Subcutaneous adipose tissue (tissue), 4 donors: ENCODE results near the gene LCE1D. TPM values are rescaled to one million over a fixed set of nuclear protein-coding genes. Genes with fewer than 3 reads are reported as not detected.

Source experiments
- total RNA-seq, 4 donors: library from RNA; depleted of rRNA; stranded (reverse); fragments of >200 nt; gene quantifications; one replicate each; pipeline ENCODE4 v1.1.0, GENCODE V29; 2016
- TF ChIP-seq, protein P1 (sequence below): fragments of 450-650 bp; IDR thresholded peaks from one replicate; pipeline ENCODE4 v1.5.1; 2016; ENCODE audit warnings: low read depth, mild to moderate bottlenecking, control low read depth, antibody characterized with exemption, moderate library complexity

LCE1D gene
- total RNA-seq, 4 donors from 2014 or later = not detected

DNA sequence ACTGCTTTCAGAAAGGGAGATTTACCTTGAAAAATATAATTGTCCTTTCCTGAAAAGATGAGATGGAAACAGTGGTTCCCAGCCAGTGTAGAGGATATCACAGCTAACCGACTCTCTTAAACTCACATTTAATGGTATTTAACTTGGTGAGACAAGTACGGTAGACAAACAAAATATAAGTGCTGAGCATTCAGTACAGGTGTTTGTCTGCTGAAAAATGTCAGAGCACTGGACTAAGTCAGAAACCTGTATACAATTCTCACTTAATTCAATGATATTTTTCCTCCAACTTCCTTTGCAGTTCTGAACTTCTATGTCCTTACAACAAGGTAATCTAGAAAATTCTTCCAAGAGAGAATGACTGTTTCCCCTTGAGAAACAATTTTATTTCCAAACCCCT is 15.2 kb downstream of the LCE1D start, which contains the start of gene LCE1B:
Gene LCE1B (plus strand): TSS at position 301 of the 400 bp plus-strand sequence. CDS start 476 bp downstream, outside the sequence.
- TF ChIP-seq, protein P1, sequence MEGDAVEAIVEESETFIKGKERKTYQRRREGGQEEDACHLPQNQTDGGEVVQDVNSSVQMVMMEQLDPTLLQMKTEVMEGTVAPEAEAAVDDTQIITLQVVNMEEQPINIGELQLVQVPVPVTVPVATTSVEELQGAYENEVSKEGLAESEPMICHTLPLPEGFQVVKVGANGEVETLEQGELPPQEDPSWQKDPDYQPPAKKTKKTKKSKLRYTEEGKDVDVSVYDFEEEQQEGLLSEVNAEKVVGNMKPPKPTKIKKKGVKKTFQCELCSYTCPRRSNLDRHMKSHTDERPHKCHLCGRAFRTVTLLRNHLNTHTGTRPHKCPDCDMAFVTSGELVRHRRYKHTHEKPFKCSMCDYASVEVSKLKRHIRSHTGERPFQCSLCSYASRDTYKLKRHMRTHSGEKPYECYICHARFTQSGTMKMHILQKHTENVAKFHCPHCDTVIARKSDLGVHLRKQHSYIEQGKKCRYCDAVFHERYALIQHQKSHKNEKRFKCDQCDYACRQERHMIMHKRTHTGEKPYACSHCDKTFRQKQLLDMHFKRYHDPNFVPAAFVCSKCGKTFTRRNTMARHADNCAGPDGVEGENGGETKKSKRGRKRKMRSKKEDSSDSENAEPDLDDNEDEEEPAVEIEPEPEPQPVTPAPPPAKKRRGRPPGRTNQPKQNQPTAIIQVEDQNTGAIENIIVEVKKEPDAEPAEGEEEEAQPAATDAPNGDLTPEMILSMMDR = no peak

DNA sequence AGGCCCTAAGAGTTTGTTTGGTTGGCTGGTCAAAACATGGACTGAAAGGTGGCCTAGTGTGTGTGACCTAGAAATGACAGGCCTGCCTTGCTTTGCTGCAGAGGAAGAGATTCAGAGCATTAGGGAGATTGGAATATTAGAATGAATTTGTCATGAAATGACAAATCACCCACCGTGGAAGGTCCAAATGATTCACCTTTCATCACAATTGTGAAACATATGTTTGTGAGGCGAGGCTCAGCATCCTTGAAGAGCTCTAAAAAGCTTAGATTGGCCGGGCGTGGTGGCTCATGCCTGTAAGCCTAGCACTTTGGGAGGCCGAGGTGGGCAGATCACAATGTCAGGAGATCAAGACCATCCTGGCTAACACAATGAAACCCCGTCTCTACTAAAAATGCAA is 20.8 kb downstream of the LCE1D start:
- TF ChIP-seq, protein P1 = no peak

DNA sequence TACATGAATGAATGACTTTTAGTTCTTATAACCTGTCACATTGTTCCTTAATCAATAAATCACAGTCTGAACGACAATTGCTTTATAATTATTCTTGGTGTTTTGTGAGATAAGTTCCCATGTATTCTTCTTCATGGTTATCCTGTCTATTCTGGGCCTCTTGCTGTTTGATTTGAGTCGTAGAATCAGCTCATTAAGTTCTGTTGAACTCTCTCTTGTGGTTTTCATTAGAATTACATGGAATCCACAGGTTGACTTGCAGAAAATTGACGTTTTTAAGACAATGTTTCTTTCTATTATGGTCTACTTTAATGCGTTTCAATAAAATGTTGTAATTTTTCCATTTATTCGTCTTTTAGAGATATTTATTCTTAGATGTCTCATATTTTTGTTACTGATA is 26.8 kb downstream of the LCE1D start:
- TF ChIP-seq, protein P1 = no peak

DNA sequence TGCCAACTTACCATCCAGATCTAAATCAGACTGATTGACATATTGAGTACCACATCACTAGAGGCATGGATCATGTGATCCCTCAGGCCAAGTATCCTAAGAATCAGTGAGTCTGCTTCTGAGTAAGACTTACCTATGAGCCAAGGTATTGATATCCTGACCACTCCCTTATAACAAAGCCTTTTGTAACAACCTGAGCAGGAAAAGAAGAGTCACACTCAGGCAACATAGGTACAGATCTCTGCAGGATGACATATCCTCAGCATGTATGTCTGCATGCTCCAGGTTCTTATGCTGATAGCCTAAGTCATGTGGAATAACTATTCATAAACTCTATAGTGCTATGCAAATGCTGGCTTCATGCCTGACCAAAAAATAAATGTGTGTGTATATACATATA is 28.4 kb downstream of the LCE1D start:
- TF ChIP-seq, protein P1 = no peak

DNA sequence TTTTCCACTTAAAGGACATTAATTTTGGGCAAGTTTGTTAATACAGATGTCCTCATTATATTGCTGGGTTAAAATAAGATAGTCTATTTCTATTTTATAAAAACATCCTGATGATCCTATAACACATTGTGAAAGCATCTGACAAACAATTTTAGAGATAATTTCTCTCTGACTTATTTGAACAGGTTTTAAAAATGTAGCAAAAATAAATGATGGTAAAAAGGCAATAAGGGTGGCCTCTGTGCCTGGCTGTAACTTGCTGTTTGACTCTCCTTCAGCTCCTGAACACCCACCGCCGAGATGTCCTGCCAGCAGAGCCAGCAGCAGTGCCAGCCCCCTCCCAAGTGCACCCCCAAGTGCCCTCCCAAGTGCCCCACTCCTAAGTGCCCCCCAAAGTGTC is 30.7 kb downstream of the LCE1D start, which contains the start of gene LCE1A:
Gene LCE1A (plus strand): TSS at position 301 of the 400 bp plus-strand sequence. CDS start 0 bp downstream, at position 301.
- TF ChIP-seq, protein P1 = no peak

DNA sequence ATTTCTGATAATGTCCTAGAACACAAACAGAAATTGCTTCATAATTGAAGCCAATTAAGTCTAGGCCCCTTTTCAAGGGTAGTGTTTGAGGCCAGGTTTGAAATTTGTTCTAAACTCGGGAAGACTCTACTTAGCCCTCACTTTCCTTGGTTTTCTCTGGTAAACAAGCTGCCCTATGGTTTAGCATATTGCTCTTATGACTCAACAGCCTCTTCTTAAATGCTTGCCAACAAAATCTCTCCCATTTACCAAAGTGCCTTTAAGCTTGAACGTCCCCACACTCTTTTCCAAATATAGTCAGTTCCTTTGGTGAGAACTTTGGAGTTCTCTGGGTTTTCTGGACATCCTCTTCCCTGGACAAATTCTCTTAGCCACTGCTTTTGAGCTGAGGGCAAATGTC is 40.3 kb downstream of the LCE1D start:
- TF ChIP-seq, protein P1 = no peak

DNA sequence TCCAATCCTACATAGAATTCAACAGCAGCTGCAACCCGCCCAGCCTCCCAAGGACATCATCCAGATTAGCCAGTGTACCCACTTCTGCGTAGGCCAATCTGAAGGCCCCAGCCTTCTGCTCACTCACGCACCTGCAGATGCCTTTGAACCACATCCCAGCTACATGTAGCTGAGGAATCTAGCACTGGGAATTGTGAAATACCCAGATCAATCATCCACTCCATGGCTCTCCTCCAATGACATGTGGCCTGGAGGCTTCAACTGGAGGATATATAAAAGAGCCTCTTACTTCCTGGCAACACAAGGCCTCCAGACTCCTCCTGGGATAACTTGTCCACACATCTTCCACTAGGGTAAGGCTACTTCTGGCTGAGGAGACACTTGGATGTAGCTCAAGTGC is 46.0 kb downstream of the LCE1D start, which contains the start of gene LCE6A:
Gene LCE6A (plus strand): TSS at position 301 of the 400 bp plus-strand sequence. CDS start 665 bp downstream, outside the sequence.
- TF ChIP-seq, protein P1 = no peak

Other genes with a start within 250 kb of the LCE1D start
- gene LCE3E, start 229.9 kb upstream of the LCE1D start, total RNA-seq = not detected
- not detected for gene LCE3D, start 216.2 kb upstream of the LCE1D start, total RNA-seq
- gene LCE3C, start 196.5 kb upstream of the LCE1D start, total RNA-seq = not detected
- not detected for gene LCE3B, start 182.9 kb upstream of the LCE1D start, total RNA-seq
- not detected for gene LCE3A, start 173.6 kb upstream of the LCE1D start, total RNA-seq
- not detected for gene LCE2D, start 133.3 kb upstream of the LCE1D start, total RNA-seq
- not detected for gene LCE2C, start 121.4 kb upstream of the LCE1D start, total RNA-seq
- gene LCE2B, start 110.6 kb upstream of the LCE1D start, total RNA-seq = not detected
- gene LCE2A, start 98.4 kb upstream of the LCE1D start, total RNA-seq = not detected
- not detected for gene LCE4A, start 88.6 kb upstream of the LCE1D start, total RNA-seq
- gene KPRP, start 38.7 kb upstream of the LCE1D start, total RNA-seq = not detected
- gene LCE1F, start 21.6 kb upstream of the LCE1D start, total RNA-seq = not detected
- gene LCE1E, start 10.5 kb upstream of the LCE1D start, total RNA-seq = not detected
- not detected for gene LCE1C, start 9.9 kb downstream of the LCE1D start, total RNA-seq
- gene LCE1B, start 15.2 kb downstream of the LCE1D start, total RNA-seq = not detected
- gene LCE1A, start 30.8 kb downstream of the LCE1D start, total RNA-seq = not detected
- gene LCE6A, start 46.1 kb downstream of the LCE1D start, total RNA-seq = not detected
- not detected for gene LCE7A, start 63.3 kb downstream of the LCE1D start, total RNA-seq
- not detected for gene SMCP, start 81.6 kb downstream of the LCE1D start, total RNA-seq
- gene IVL, start 111.8 kb downstream of the LCE1D start, total RNA-seq = not detected
- gene SPRR5, start 150.5 kb downstream of the LCE1D start, total RNA-seq = not detected
- not detected for gene SPRR4, start 173.9 kb downstream of the LCE1D start, total RNA-seq
- not detected for gene SPRR1A, start 187.4 kb downstream of the LCE1D start, total RNA-seq
- gene SPRR3, start 205.0 kb downstream of the LCE1D start, total RNA-seq = not detected
- not detected for gene SPRR1B, start 234.5 kb downstream of the LCE1D start, total RNA-seq
- not detected for gene SPRR2D, start 244.4 kb downstream of the LCE1D start, total RNA-seq